ENCODE results near the gene TMEM229B. TPM values are rescaled to one million over a fixed set of nuclear protein-coding genes. Genes with fewer than 3 reads are reported as not detected.

The TMEM229B gene
- total and polyA plus RNA-seq, 4 donors: 0.40 to 2.0 (median 1.6) TPM

DNA sequence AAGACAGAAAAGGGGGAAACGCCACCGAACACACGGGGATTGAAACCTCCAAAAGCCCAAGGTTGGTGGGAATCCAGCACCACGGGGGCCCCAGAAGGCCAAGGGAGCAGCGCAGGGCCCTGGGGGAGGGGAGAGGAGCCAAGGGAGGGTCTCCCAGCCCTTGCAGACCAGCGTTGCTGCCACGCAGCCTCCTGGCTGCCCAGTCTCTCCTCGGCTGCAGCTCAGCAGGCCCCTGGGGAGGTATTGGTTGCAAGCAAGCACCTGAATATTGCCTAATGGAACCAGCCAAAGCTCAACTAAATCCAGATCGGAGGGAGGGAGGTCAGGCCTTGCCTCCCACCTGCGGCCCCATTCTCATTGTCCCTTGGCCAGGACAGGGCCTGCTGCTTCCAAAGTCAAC is 15.8 kb downstream of the TMEM229B start:
- DNase-seq (ENCODE audit: low spot score): no peak
- Histone ChIP-seq H3K9ac (ENCODE audit: low read depth in 1 of 2, low read length in 2 of 2) (no peak overlapping the region), H3K4me3 (ENCODE audit: low read depth in 1 of 3, low read length in 3 of 3) (no peak overlapping the region), H3K27me3 (ENCODE audit: control insufficient read depth in 4 of 4, insufficient read depth in 4 of 4, low read length in 3 of 4) (no peaks in the 10 kb centered on the region), H3K9me3 (ENCODE audit: control insufficient read depth in 4 of 4, low read length in 3 of 4) (no peaks in the 10 kb centered on the region), H3K27ac (ENCODE audit: low read depth in 1 of 2, low read length in 2 of 2) (no peak overlapping the region), H3K4me1 (ENCODE audit: control insufficient read depth in 4 of 4, insufficient read depth in 4 of 4, low read length in 3 of 4) (no peaks in the 10 kb centered on the region), H3K36me3 (ENCODE audit: control insufficient read depth in 4 of 4, insufficient read depth in 3 of 4, low read depth in 1 of 4, low read length in 3 of 4) (no peaks in the 10 kb centered on the region)
- WGBS: 80% methylated on average over 10 of the region's 10 CpGs
- TF ChIP-seq, protein P1, sequence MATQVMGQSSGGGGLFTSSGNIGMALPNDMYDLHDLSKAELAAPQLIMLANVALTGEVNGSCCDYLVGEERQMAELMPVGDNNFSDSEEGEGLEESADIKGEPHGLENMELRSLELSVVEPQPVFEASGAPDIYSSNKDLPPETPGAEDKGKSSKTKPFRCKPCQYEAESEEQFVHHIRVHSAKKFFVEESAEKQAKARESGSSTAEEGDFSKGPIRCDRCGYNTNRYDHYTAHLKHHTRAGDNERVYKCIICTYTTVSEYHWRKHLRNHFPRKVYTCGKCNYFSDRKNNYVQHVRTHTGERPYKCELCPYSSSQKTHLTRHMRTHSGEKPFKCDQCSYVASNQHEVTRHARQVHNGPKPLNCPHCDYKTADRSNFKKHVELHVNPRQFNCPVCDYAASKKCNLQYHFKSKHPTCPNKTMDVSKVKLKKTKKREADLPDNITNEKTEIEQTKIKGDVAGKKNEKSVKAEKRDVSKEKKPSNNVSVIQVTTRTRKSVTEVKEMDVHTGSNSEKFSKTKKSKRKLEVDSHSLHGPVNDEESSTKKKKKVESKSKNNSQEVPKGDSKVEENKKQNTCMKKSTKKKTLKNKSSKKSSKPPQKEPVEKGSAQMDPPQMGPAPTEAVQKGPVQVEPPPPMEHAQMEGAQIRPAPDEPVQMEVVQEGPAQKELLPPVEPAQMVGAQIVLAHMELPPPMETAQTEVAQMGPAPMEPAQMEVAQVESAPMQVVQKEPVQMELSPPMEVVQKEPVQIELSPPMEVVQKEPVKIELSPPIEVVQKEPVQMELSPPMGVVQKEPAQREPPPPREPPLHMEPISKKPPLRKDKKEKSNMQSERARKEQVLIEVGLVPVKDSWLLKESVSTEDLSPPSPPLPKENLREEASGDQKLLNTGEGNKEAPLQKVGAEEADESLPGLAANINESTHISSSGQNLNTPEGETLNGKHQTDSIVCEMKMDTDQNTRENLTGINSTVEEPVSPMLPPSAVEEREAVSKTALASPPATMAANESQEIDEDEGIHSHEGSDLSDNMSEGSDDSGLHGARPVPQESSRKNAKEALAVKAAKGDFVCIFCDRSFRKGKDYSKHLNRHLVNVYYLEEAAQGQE (IDR thresholded peaks at IDR 0.05): no peak
- TF ChIP-seq RAD21 (IDR thresholded peaks at IDR 0.05) (no peak), HNF4G (IDR thresholded peaks at IDR 0.05) (no peak), EGR1 (IDR thresholded peaks at IDR 0.05; ENCODE audit: low read depth in 2 of 2) (no peak), GABPA (IDR thresholded peaks at IDR 0.05 in 1 of 2, conservative IDR thresholded peaks at IDR 0.05 in 1 of 2) (no peak)
- TF ChIP-seq, protein P2, sequence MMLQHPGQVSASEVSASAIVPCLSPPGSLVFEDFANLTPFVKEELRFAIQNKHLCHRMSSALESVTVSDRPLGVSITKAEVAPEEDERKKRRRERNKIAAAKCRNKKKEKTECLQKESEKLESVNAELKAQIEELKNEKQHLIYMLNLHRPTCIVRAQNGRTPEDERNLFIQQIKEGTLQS (IDR thresholded peaks at IDR 0.05): no peak

DNA sequence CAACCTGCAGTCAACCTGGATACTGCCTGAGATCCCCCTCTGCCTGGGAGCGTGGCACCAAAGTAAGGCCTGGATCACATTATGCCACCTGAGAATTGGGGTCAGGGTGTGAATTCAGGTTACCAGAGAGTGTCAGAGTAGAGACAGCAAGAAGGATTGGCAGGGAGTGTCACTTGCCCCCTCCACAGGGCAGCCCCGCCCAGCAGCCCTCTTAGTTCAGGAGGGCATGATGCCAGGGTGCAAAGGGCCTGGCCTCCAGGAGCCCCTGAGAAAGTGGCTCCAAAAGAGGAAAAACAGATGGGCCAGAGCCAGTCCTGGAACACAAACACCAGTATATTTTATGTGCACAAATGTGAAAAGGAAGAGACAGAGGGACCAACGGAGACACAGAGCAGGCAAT is 18.6 kb downstream of the TMEM229B start:
- no peaks in the 10 kb centered on the region for H3K4me1 ChIP-seq (ENCODE audit: control insufficient read depth in 4 of 4, insufficient read depth in 4 of 4, low read length in 3 of 4)
- no peaks in the 10 kb centered on the region for H3K9me3 ChIP-seq (ENCODE audit: control insufficient read depth in 4 of 4, low read length in 3 of 4)
- H3K4me3 ChIP-seq (ENCODE audit: low read depth in 1 of 3, low read length in 3 of 3): no peak overlapping the region
- no peak for DNase-seq (ENCODE audit: low spot score)
- H3K27me3 ChIP-seq (ENCODE audit: control insufficient read depth in 4 of 4, insufficient read depth in 4 of 4, low read length in 3 of 4): no peaks in the 10 kb centered on the region
- no peaks in the 10 kb centered on the region for H3K36me3 ChIP-seq (ENCODE audit: control insufficient read depth in 4 of 4, insufficient read depth in 3 of 4, low read depth in 1 of 4, low read length in 3 of 4)
- TF ChIP-seq, protein P3, sequence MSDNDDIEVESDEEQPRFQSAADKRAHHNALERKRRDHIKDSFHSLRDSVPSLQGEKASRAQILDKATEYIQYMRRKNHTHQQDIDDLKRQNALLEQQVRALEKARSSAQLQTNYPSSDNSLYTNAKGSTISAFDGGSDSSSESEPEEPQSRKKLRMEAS (IDR thresholded peaks at IDR 0.05): no peak
- TF ChIP-seq FOXA1 (IDR thresholded peaks at IDR 0.05): no peak
- TF ChIP-seq GABPA (IDR thresholded peaks at IDR 0.05 in 1 of 2, conservative IDR thresholded peaks at IDR 0.05 in 1 of 2): no peak
- TF ChIP-seq JUND (IDR thresholded peaks at IDR 0.05): no peak
- no peak for TF ChIP-seq NR2F2 (IDR thresholded peaks at IDR 0.05)
- TF ChIP-seq HNF4A (conservative IDR thresholded peaks at IDR 0.05): no peak
- TF ChIP-seq FOXA2 (IDR thresholded peaks at IDR 0.05): no peak
- TF ChIP-seq HNF4G (IDR thresholded peaks at IDR 0.05): no peak
- TF ChIP-seq TAF1 (conservative IDR thresholded peaks at IDR 0.05): no peak
- TF ChIP-seq, protein P2 (IDR thresholded peaks at IDR 0.05): no peak
- no peak for TF ChIP-seq YY1 (IDR thresholded peaks at IDR 0.05)
- WGBS: 92% methylated on average over 3 of the region's 3 CpGs
- no peak overlapping the region for H3K9ac ChIP-seq (ENCODE audit: low read depth in 1 of 2, low read length in 2 of 2)
- H3K27ac ChIP-seq (ENCODE audit: low read depth in 1 of 2, low read length in 2 of 2): no peak overlapping the region

DNA sequence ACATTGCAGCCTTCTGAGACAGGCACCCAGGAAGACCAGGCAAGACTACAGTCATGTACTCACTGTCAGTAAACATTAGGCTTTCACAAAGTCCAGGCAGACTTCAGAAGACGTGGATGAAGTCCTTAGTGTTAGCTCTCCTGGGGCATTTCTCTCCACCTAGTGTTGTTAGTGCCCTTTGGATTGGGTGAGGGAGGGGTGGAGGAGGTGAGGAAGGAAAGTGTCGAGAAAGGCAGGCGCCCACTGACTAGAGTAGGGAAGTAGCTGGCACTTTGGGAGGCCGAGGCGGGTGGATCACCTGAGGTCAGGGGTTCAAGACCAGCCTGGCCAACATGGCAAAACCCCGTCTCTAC is 20.2 kb downstream of the TMEM229B start:
- H3K27ac ChIP-seq (ENCODE audit: low read depth in 1 of 2, low read length in 2 of 2): no peak overlapping the region
- no peak overlapping the region for H3K9ac ChIP-seq (ENCODE audit: low read depth in 1 of 2, low read length in 2 of 2)
- DNase-seq (ENCODE audit: low spot score): no peak
- TF ChIP-seq, protein P3 (IDR thresholded peaks at IDR 0.05): no peak
- TF ChIP-seq HNF4G (IDR thresholded peaks at IDR 0.05) (no peak), GABPA (IDR thresholded peaks at IDR 0.05 in 1 of 2, conservative IDR thresholded peaks at IDR 0.05 in 1 of 2) (no peak), TAF1 (conservative IDR thresholded peaks at IDR 0.05) (no peak)
- TF ChIP-seq, protein P4, sequence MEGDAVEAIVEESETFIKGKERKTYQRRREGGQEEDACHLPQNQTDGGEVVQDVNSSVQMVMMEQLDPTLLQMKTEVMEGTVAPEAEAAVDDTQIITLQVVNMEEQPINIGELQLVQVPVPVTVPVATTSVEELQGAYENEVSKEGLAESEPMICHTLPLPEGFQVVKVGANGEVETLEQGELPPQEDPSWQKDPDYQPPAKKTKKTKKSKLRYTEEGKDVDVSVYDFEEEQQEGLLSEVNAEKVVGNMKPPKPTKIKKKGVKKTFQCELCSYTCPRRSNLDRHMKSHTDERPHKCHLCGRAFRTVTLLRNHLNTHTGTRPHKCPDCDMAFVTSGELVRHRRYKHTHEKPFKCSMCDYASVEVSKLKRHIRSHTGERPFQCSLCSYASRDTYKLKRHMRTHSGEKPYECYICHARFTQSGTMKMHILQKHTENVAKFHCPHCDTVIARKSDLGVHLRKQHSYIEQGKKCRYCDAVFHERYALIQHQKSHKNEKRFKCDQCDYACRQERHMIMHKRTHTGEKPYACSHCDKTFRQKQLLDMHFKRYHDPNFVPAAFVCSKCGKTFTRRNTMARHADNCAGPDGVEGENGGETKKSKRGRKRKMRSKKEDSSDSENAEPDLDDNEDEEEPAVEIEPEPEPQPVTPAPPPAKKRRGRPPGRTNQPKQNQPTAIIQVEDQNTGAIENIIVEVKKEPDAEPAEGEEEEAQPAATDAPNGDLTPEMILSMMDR (IDR thresholded peaks at IDR 0.05; ENCODE audit: low read depth, low read length, missing input control): no peak
- TF ChIP-seq, protein P5, sequence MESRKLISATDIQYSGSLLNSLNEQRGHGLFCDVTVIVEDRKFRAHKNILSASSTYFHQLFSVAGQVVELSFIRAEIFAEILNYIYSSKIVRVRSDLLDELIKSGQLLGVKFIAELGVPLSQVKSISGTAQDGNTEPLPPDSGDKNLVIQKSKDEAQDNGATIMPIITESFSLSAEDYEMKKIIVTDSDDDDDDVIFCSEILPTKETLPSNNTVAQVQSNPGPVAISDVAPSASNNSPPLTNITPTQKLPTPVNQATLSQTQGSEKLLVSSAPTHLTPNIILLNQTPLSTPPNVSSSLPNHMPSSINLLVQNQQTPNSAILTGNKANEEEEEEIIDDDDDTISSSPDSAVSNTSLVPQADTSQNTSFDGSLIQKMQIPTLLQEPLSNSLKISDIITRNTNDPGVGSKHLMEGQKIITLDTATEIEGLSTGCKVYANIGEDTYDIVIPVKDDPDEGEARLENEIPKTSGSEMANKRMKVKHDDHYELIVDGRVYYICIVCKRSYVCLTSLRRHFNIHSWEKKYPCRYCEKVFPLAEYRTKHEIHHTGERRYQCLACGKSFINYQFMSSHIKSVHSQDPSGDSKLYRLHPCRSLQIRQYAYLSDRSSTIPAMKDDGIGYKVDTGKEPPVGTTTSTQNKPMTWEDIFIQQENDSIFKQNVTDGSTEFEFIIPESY (IDR thresholded peaks at IDR 0.05): no peak

More for the DNA sequence above, 20.2 kb downstream of the TMEM229B start:
- Histone ChIP-seq H3K27me3 (ENCODE audit: control insufficient read depth in 4 of 4, insufficient read depth in 4 of 4, low read length in 3 of 4) (no peaks in the 10 kb centered on the region), H3K36me3 (ENCODE audit: control insufficient read depth in 4 of 4, insufficient read depth in 3 of 4, low read depth in 1 of 4, low read length in 3 of 4) (no peaks in the 10 kb centered on the region), H3K4me3 (ENCODE audit: low read depth in 1 of 3, low read length in 3 of 3) (no peak overlapping the region), H3K4me1 (ENCODE audit: control insufficient read depth in 4 of 4, insufficient read depth in 4 of 4, low read length in 3 of 4) (no peaks in the 10 kb centered on the region), H3K9me3 (ENCODE audit: control insufficient read depth in 4 of 4, low read length in 3 of 4) (no peaks in the 10 kb centered on the region)
- WGBS: 90% methylated on average over 6 of the region's 6 CpGs

Measured in liver (tissue), 9 donors.